ENCODE data around the gene TMEM97. TPM values are rescaled to one million over a fixed set of nuclear protein-coding genes. Genes with fewer than 3 reads are reported as not detected.
A peak's percentile ranks its signal among the peaks of the same experiment; 100 is the strongest.
"Not testable (repeated sequence)": the region's sequence is repeated elsewhere in the genome, so short reads cannot be mapped to it uniquely, and the experiment has no call there.

The TMEM97 gene
- total RNA-seq: 8.7 and 17.9 TPM in 2 replicates

GRCh38 chr17:28318759-28319597 is at the start of gene TMEM97:
TSS of gene TMEM97 (plus strand) at chr17:28319200. CDS start at chr17:28319240, 40 bp downstream.
- peak; percentile 93 for DNase-seq (ENCODE audit: low read depth)

- DNase-seq (ENCODE audit: low read depth): no peak
Observed at GRCh38 chr17:28270055-28270454, 48.9 kb upstream of the TMEM97 start.

GRCh38 chr17:28270926-28271325 is 48.1 kb upstream of the TMEM97 start:
- DNase-seq (ENCODE audit: low read depth): no peak

GRCh38 chr17:28271431-28271830 is 47.6 kb upstream of the TMEM97 start:
- no peak for DNase-seq (ENCODE audit: low read depth)

- DNase-seq (ENCODE audit: low read depth): no peak
Observed at GRCh38 chr17:28272166-28272565, 46.8 kb upstream of the TMEM97 start.

GRCh38 chr17:28273341-28273740 is 45.7 kb upstream of the TMEM97 start:
- DNase-seq (ENCODE audit: low read depth): not testable (repeated sequence)

GRCh38 chr17:28274591-28275265 is 44.3 kb upstream of the TMEM97 start:
- no peak for DNase-seq (ENCODE audit: low read depth)

GRCh38 chr17:28276011-28276410 is 43.0 kb upstream of the TMEM97 start:
- no peak for DNase-seq (ENCODE audit: low read depth)

- DNase-seq (ENCODE audit: low read depth): no peak
Observed at GRCh38 chr17:28279411-28279810, 39.6 kb upstream of the TMEM97 start.

GRCh38 chr17:28280826-28281225 is 38.2 kb upstream of the TMEM97 start:
- no peak for DNase-seq (ENCODE audit: low read depth)

- DNase-seq (ENCODE audit: low read depth): peak; percentile 91
Observed at GRCh38 chr17:28282596-28282995, 36.4 kb upstream of the TMEM97 start.

GRCh38 chr17:28285965-28286364 is 33.0 kb upstream of the TMEM97 start:
- DNase-seq (ENCODE audit: low read depth): no peak

GRCh38 chr17:28290703-28291102 is 28.3 kb upstream of the TMEM97 start:
- DNase-seq (ENCODE audit: low read depth): no peak

GRCh38 chr17:28291780-28292330 is 27.1 kb upstream of the TMEM97 start:
- no peak for DNase-seq (ENCODE audit: low read depth)

GRCh38 chr17:28292878-28293277 is 26.1 kb upstream of the TMEM97 start:
- DNase-seq (ENCODE audit: low read depth): not testable (repeated sequence)

- DNase-seq (ENCODE audit: low read depth): no peak
Observed at GRCh38 chr17:28293994-28294393, 25.0 kb upstream of the TMEM97 start.

- no peak for DNase-seq (ENCODE audit: low read depth)
Observed at GRCh38 chr17:28295677-28296578, 23.1 kb upstream of the TMEM97 start.

- no peak for DNase-seq (ENCODE audit: low read depth)
Observed at GRCh38 chr17:28298449-28298848, 20.6 kb upstream of the TMEM97 start.

- DNase-seq (ENCODE audit: low read depth): no peak
Observed at GRCh38 chr17:28306954-28307401, 12.0 kb upstream of the TMEM97 start.

GRCh38 chr17:28313841-28314240 is 5.2 kb upstream of the TMEM97 start:
- no peak for DNase-seq (ENCODE audit: low read depth)

GRCh38 chr17:28315846-28316705 is 2.9 kb upstream of the TMEM97 start:
- DNase-seq (ENCODE audit: low read depth): no peak
